NCI-H1092 (cell line): ENCODE data around the gene RAD54L.
"Not testable (repeated sequence)": the region's sequence is repeated elsewhere in the genome, so short reads cannot be mapped to it uniquely, and the experiment has no call there.

Source experiments
- DNase-seq: peaks from one replicate; lab custom pipeline; 2025; lab: John Stamatoyannopoulos, UW

The RAD54L gene

DNA sequence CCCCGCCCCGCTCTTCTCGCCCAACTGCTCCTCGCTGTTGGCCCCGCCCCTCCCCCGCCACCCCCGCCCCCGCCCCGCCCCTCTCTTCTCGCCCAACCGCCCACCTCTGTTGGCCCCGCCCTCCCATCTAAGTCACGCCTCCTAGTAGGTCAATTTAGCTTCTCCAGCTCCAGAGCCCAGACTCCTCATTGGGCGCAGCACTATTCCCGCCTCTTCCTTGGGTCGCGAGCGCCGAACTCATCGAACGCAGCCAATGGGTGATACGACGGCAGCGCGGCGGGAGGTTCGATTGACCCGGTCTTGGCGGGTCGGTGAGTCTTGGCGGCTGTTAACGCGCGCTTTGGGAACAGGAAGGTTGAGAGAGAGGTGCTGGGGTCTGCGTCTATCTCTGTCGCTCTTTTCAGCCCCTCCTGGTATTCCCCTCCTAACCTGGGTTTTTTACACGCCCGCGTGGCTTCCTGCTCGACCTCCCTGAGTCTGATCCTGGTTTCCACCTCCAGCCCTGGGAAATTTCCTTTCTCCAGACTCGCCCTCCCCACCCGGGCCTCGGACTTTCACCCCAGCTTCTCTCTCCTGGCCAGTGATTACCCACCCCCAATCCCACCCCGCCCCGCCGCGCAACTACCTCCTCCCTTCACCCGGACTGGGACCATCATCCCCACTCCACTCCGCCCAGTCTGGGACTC lies at the start of gene RAD54L:
RAD54L (plus strand) TSS at position 328 of the 686 bp plus-strand sequence. CDS start 643 bp downstream, outside the sequence.
- DNase-seq: peak; percentile 97

DNA sequence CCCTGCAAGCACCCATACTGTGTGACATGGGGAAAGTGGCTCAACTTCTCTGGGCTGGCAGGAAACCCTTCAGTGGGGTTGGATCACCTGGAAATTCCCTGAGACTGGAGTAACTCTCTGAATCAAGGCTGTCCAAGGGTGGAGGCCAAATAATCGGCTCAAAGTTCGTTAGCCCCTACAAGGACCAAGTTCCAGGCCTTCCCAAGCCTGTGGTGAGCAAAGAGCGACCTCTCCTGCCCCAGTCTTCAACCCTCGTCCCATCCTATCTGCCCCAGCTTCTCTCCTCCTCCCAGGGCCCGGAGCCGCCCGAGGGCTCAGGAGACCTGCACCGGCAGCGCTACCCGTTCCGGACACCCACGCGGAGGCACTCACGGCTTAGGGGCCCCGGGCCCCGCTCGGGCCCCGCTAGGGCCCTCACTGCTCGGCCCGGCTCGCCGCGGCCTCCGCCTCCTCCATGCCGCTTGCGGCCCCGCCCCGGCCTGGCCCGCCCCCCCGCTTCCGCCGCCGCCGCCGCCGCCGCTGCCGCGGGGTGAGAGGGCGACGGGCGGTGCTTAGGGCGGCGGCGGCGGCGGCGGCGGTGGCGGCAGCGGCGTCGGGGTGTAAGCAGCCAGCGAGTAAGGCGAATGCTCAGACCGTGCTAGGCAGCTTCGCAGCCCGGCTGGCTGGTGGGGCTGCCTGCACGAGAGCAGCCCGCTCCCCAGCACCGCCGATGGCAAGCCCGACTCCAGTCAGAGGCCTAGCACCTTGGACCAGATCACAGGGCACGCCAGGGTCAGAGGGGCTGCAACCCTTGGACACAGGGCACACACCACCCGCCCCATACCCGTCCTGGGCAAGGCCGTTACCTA lies 49.4 kb upstream of the RAD54L start, which contains the start of gene POMGNT1:
POMGNT1 (minus strand) TSS at position 471 of the 848 bp plus-strand sequence. CDS start 613 bp downstream, outside the sequence.
- DNase-seq: no peak

DNA sequence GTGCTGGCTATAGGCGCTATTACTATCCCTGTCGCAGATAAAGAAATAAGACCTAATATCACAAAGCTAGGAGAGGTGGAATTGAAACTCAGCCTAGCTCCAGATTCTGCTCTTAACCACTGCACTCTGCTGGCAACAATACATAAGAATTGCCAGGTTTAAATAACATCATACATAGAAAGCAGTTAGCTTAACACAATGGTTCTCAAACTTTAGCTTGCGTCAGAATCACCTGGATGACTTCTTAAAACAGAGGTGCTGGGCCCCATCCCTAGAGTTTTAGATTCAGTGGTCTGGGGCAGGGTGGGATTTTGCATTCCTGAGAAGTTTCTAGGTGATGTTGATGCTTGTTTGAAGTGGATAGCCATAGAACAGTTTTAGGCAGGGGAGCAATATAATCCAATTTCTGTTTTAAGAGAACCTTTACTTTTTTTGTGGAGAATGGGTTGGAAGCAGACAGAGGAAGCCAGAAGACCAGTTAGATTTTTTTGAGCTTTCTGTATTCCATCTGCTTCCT lies 48.3 kb upstream of the RAD54L start:
- DNase-seq: no peak

DNA sequence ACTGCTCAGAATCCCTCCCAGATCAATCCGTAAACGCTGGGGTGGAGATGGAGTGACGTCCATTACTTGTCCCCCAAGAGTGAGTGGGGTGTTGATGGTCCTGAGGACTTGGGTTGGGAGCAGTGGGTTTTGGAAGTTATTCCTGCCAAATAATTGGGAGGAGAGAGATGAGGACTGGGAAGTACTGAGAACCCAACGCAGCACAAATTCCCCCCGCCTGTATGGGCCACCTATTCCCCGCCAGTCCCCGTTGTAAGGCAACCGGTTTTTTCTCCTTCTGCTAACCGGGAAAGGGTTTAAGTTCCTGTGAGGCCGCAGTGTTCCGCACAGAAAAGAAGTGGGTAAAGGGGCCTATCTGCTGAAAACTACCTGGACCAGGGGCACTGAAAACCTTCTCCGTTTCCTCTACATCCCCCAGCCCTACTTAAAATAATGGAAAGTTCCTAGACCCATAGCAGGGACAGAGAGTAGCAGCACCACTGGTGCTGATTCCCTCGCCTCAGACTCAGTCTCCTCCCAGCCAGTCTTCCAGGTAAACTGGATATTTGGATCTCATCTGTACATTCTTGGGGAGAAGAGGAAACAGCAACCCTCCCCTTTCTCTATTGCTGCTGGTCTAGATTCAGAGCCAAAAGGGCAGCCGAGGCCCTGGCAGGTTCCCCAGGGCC lies 43.7 kb upstream of the RAD54L start:
- DNase-seq: no peak

DNA sequence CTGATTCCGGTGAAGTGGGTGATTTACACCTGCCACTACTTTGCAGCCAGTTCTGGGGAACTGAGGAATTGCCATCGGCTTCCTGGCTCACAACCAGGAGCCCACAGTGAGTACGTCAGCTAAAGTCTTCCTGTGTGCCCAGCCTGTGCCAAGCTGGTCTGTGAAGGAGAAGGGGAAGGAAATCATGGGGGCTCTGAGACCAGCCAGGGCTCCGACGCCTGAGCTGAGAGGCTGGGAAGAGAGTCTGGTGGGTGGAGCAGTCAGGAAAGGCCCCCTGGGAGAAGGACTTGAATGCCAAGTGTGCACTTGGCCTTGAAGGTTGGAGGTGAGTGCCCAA lies 43.2 kb upstream of the RAD54L start:
- DNase-seq: no peak

DNA sequence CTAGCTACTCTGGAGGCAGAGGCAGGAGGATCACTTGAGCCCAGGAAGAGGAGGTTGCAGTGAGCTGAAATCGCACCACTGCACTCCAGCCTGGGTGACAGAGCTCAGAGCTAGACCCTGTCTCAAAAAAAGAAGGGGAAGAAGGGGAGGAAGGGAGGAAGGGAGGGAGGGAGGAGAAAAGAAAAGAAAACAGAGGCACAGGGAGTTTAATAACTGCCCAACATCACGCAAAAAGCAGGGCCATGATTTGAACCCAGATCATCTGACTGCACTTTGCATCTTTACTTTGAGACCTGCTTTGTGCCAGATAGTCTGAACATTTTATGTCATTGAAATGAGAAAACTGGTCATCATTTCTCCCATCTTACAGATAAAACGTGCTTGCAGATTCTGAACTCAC lies 42.4 kb upstream of the RAD54L start:
- DNase-seq: no peak

DNA sequence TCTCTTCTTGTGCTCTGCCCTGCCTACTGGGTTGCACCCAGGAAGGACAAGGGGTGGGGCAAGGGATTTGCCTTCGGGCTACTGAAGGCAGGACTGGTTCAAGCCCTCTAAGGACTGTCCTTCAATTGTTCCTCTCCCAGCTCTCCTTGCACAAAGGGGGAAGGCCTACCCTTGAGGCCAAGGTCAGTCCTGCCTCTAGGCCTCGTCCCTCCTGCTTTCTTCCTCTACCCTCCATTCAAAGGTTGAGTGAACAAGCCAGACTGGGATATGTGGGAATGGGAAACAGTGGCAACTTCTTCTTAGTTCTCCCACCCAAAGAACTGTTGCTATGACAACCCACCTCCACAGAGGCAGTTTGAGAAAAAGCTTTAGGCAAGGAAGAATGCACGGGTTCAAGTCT lies 41.8 kb upstream of the RAD54L start:
- DNase-seq: no peak

DNA sequence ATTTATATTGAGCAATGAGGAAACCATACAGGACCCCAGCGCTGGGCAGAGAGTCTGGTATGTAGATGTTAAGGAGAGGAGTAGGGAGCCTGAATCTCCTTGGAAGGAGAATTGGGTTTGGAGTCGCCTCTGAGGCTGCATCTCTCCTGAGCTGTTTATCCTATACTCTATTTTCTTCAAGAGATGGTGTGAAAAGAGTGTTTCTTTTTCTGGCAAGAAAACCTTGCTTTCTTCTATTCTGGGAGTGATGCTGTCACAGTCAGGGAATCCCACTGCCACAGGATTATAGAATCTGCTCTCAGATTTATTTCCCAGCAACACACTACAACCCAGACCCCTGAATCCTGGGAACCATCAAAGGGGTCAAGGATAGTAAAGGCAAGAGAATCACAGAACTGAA lies 41.2 kb upstream of the RAD54L start:
- DNase-seq: no peak

DNA sequence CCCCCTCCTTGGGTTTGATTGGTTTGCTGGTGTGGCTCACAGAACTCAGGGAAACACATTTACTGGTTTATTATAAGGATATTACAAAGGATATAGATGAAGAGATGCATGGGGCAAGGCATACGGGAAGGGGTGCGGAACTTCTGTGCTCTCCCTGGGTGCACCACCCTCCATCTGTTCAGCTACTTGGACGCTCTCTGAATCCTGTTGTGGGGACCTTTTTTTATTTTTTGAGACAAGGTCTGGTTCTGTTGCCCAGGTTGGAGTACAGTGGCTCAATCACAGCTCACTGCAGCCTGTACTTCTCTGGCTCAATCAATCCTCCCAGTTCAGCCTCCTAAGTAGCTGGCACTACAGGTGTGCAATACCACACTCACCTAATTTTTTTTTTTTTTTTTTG lies 37.0 kb upstream of the RAD54L start:
- DNase-seq: no peak

DNA sequence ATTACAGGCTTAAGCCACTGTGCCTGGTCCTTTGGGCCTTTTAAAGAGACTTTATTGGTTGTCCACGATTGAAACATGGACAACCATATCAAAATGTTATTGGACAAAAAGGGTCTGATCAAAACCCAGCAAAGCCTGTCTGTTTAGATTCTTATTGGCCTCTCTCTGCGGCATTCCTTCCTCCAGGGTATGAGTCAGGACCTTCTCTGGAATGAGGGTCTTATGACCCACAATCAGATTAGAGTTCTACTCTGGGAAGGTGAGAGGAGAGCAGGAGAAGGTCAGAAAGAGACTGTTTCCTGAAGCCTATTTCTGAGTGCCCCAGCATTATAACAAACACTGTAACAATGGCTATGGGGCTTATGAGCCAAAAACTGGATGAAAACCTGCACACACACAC lies 36.5 kb upstream of the RAD54L start:
- DNase-seq: no peak

DNA sequence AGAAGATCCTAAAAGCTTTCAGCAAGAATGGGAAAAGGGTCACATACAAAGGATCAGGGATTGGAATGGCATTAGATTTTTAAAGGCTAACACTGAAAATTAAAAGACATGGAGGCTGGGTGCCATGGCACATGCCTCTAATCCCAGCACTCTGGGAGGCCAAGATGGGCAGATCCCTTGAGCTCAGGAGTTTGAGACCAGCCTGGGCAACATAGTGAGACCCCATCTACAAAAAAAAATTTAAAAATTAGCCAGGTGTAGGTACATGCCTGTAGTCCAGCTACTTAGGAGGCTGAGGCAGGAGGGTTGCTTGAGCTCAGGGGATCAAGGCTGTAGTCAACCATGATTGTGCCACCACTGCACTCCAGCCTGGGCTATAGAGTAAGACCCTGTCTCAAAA lies 32.1 kb upstream of the RAD54L start:
- no peak for DNase-seq

DNA sequence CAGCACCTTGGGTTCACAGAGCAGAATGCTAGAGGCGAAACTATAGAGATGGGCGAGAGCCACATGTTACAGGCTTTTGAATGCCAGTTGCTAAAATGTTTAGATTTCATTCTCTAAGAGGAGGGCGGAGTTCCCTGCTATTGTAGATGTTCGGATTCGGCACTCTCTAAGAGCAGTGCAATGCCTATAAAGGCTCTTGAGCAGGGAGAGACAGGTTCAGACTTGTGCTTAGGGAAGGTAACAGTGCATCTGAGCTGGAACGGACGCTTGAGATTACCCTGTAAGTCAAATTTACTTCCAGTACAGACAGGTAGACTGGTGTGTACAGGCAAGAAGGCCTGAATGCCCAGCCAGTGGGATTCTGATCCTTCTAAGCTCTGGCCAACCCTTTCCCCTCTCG lies 29.1 kb upstream of the RAD54L start:
- DNase-seq: no peak

DNA sequence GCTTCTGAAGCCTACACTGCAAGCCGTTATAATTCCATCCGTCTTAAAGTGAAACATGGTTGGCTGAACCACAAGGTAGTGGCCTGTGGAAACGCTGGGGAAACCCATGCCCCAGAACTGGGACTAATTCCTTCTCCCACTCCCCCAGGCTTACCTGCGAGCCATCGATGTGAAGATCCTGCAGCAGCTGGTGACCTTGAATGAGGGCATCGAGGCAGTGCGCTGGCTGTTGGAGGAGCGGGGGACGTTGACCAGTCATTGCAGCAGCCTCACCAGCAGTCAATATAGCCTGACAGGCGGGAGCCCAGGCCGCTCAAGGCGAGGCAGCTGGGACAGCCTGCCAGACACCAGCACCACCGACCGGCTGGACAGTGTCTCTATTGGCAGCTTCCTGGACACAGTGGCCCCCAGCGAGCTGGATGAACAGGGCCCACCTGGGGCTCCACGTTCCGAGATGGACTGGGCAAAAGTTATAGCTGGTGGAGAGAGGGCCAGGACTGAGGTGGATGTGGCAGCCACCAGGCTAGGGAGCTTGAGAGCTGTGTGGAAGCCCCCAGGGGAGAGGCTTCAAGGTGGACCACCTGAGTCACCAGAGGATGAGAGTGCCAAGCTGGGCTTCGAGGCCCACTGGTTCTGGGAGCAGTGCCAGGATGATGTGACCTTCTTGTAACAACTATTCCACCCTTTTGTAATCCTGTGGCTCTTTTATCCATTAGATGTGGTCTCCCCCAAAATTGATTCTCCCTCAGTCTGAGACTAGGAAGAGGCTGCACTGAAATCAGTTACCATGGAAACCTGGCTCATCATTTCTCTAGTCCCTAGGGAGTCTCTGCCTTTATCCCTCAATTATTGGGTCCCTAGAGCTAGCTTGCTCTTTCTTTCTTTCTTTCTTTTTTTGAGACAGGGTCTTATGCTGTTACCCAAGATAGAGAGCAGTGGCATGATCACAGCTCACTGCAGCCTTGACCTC lies 27.7 kb upstream of the RAD54L start:
- DNase-seq: no peak

DNA sequence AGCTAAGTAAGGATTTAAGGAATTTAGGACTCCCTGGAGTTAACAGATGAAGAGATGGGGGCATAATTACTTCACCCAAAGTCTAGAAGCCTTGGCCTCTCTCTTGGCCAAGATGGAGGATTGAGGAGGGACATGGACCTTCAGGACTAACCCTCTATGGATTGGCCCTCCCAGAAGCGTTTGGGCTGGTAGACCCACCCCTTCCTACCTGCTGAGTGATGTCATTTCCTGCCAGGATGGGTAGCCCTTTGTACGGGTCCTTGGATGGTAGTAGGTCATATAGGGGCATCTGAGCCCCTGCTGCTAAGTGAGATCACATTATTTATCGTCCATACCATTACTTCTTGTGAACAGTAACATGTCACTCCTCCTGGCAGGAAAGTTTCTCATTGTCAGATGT lies 26.8 kb upstream of the RAD54L start:
- DNase-seq: no peak

DNA sequence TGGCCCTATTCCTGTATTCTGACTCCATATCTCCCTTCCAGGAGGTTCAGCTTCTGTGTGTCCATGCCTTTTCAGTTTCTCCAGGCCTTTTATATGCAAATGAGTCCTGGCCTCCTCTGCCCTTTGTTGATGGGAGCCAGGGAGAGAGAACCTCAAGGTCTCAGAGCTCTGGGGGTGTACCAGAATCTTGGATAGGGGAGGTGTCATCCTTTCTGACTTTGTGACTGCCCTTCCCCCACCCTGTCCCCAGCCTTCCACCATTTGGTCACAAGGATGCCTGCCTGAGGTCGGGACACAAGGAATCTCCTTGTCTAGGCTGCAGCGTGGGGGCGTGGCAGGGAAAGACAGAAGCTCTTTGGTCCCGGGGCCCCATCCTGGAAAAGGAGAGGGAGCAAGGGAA lies 25.8 kb upstream of the RAD54L start:
- no peak for DNase-seq

DNA sequence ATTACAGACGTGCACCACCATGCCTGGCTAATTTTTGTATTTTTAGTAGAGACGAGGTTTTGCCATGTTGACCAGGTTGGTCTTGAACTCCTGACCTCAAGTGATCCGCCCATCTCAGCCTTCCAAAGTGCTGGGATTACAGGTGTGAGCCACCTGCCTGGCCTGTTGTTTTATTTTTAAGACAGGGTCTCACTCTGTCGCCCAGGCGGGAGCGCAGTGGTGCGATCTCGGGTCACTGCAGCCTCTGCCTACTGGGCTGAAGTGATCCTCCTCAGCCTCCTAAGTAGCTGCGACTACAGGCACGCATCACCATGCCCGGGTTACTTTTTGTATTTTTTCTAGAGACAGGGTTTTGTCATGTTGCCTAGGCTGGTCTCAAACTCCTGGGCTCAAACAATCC lies 24.5 kb upstream of the RAD54L start:
- not testable (repeated sequence) for DNase-seq

DNA sequence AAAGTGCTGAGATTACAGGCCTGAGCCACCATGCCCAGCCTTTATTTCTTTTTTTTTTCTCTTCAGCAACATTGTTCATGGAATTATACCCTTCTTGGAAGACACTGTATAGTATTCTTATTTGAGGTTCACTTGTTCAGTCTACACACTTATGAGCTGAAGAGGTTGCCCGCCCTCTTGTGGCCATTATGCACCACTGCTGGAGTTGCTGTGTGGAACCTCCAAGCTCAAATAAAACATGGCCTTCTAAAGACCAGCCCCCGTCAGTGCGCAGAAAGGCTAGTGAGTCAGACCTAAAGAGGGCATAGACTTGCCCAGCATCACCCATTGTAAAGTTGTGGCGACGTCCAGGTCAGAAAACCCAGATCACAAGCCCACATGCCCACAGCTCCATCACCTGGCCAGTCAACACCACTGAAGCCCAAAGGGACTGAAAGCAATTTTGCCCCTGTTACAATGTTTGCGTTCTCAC lies 24.1 kb upstream of the RAD54L start:
- DNase-seq: peak; percentile 40

DNA sequence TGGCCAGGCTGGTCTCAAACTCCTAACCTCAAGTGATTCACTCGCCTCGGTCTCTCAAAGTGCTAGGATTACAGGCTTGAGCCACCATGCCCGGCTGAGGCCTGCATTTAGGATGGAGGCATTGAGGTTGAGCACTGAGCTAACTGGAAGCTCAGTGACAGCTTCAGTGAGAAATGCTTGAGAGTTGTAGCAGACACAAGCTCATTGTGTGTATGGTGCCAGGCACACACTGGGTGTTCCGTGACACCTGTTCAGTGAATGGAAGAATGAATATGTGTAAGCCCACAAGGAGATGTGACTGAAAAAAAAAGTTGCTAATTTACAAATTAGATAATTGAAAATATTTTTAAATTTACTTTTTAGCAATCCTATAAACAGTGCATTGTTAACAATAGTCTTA lies 22.6 kb upstream of the RAD54L start:
- DNase-seq: no peak

DNA sequence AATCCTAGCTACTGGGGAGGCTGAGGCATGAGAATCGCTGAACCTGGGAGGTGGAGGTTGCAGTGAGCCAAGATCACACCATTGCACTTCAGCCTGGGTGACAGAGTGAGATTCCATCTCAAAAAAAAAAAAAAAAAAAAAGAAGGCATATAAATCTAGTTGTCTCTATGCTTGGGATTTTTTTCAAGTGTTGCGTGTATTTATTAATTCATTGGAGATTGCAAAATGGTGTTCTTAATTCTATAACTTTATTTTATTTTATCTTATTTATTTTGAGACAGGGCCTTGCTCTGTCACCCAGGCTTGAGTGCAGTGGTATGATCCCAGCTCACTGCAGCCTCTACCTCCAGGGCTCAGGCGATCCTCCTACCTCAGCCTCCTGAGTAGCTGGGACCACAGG lies 16.3 kb upstream of the RAD54L start:
- not testable (repeated sequence) for DNase-seq

DNA sequence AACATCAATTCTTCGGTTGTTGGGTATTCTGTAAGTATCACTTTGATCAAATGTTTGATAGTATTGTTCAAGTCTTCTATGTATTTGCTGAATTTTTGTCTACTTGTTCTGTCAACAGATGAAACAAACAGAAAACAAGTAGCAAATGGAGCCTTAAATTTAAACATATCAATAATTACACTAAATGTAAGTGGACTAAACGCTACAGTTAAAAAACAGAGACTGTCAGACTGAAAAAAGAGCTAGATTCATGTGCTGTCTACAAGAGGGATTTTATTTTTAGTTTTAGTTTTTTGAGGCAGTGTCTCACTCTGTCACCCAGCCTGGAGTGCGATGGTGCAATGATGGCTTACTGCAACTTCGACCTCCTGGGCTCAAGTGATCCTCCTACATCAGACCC lies 10.7 kb upstream of the RAD54L start:
- DNase-seq: no peak

DNA sequence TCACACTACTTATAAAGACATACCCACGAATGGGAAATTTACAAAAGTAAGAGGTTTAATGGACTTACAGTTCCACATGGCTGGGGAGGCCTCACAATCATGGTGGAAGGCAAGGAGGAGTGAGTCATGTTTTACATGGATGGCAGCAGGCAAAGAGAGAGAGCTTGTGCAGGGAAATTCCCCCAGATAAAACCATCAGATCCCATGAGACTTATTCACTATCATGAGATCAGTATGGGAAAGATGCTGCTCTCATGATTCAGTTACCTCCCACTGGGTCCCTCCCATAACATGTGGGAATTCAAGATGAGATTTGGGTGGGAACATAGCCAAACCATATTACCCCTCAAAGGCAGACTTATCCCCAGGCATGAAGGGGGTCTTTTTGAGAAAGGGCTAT lies 8.7 kb upstream of the RAD54L start:
- DNase-seq: not testable (repeated sequence)
